NCI-H1048 (cell line): Measurements from ENCODE around the gene GGNBP2.
"Not testable (repeated sequence)": the region's sequence is repeated elsewhere in the genome, so short reads cannot be mapped to it uniquely, and the experiment has no call there.

Experiments used
- DNase-seq: peaks from one replicate; lab custom pipeline; 2025; lab: John Stamatoyannopoulos, UW

GGNBP2 gene

DNA sequence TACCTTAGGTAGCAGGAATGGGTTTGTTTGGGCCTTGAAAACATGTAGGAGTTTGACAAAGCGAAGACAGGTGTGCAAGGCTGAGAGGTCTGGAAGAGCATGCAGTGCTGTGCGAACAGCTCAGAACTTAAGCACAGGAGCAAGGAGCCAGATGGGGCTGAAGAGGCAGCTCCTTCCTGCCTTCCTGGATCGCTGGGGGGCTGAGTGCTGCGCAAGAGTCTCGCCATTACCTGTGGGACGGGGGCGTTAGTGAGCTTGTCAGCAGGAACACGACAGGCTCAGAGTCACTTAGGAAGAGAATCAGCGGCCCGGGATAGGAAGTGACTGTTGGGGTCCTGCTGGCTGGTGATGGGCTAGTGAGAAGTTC lies 56.2 kb downstream of the GGNBP2 start:
- DNase-seq = no peak

- peak; percentile 34 for DNase-seq
Measured at GRCh38 chr17:36601303-36602029, 56.7 kb downstream of the GGNBP2 start, which contains the start of gene MRM1. Gene MRM1 (plus strand): TSS chr17:36601583. CDS start chr17:36601811, 228 bp downstream.

DNA sequence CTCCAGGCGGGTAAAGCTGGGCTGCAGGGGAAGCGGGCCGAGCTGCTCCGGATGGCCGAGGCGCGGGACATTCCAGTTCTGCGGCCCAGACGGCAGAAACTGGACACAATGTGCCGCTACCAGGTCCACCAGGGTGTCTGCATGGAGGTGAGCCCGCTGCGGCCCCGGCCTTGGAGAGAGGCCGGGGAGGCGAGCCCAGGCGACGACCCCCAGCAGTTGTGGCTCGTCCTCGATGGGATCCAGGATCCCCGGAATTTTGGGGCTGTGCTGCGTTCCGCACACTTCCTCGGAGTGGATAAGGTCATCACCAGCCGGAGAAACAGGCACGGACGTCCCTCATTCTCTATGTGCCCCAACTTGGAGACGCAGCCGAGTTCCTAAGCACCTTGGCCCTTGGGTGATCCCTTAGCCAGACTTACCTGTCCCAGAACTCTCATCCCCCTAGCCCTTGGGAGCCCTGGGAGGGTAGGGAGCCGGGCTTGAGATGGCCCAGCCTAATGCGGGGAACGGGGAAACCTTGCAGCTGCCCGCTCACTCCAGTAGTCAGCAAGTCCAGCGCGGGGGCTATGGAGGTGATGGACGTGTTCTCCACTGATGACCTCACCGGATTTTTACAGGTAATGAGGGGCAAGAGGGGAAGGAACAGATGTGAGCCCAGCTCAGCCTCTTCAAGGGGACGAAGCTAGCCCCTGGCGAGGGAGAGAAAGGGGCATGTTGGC lies 57.5 kb downstream of the GGNBP2 start:
- DNase-seq = no peak

GRCh38 chr17:36602924-36603384 lies 58.2 kb downstream of the GGNBP2 start:
- no peak for DNase-seq

GRCh38 chr17:36605028-36605427 lies 60.3 kb downstream of the GGNBP2 start:
- DNase-seq = not testable (repeated sequence)

DNA sequence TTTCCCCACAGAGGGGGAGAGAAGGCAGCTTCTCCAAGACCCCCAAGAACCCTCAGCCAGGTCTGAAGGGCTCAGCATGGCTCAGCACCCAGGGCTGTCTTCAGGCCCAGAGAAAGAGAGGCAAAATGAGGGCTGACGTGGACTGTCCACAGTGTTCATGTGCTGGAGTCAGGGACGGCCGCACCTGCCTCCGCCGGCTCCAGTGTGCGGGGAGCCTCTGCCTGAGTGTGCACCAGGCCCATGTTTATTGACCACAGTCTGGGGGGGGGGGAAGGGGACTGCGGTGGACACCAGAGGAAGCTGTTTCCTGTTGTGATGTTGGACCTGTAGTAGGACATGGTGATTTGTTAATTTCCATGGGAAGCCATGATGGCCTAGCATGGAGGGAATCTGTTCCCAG lies 63.6 kb downstream of the GGNBP2 start:
- no peak for DNase-seq

DNA sequence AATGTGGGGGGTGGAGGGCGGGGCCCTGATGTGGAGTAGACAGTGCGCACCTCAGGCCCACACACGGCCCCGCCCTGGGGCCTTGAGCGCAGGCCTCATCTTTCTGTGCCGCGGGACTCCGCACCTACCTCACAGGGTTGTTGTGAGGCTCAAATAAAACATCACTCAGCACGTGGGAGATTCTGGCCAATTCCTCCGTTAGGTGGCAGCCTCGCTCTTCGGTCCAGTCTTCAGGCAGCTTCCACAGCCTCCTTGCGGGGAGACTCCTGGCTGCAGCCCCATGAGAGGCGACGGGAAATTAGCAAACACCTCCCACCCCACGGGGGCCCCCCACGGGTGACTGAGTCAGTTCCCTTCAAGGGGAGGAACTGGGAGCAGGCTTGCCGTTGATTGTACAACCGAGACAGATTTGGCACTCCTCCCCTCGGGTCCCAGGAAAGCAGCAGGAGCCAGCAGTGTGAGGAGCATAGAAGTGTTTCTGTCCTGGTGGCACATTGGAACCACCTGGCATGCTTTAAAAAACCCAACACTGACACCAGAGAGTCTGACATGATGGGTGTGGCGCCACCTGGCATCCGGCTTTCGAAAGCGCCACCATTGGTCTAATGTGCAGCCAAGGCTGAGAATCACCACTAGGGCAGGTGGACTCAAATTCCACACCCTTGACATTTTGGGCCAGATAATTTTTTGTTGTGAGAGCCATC lies 64.2 kb downstream of the GGNBP2 start:
- DNase-seq = no peak

DNA sequence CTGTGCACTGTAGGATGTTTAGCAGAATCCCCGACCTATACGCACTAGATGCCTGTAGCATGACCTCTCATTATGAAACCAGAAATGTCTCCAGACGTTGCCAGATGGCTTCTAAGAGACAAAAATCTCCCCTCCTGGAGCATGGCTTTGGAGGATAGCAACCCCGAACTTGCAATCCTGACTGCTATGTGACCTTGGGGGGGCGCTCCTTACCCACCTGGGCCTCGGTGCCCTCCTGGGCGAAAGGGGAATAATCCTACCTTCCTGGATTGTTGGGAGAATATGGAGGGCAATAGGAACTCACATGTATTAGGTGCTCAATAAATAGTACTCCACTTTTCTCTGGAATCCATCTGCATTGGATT lies 64.8 kb downstream of the GGNBP2 start:
- no peak for DNase-seq

DNA sequence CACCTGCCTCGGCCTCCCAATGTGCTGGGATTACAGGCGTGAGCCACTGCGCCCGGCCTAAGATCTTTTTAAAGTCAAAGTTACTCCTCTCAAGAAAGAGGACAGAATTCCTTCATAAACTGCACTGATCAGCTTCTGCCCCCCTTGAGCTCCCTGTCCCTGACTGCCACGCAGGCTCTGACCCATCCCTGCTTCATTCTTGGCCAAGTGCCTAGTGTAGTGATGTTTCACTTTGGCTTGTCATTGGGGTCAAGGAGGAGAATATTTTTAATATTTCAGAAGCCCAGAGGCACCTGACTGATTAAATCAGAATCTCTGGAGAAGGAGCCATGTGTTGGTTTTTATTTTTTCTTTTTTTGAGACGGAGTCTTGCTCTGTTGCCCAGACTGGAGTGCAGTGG lies 65.8 kb downstream of the GGNBP2 start:
- DNase-seq = no peak

DNA sequence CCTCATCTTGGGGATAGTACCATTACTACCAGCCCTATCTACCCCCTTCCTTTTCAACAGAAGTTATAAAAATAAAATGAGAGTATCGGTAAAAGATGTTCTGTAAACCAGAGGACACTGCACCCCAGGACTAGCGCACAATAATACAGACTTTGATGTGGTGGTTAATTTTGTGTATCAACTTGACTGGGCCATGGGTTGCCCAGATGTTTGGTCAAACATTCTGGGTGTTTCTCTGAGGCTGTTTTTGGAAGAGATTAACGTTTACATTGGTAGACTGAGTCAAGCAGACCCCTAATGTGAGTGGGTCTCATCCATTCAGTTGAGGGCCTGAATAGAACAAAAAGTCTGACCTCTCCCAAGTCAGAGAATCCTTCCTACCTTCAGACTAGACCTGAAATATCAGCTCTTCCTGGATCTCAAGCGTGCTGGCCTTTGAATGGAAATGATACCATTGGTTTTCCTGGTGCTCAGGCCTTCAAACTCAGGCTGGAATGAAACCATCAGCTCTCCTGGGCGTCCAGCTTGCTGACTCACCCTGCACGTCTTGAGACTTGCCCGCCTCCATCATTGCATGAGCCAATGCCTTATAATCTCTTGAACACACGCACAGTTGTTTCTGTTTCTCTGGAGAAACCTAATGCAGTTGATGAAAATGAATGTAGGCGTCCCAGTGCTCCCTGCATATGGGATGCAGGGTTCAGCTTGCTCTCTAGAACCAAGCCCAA lies 66.8 kb downstream of the GGNBP2 start:
- DNase-seq = no peak

- DNase-seq = no peak
Measured at GRCh38 chr17:36612323-36612722, 67.6 kb downstream of the GGNBP2 start.

DNA sequence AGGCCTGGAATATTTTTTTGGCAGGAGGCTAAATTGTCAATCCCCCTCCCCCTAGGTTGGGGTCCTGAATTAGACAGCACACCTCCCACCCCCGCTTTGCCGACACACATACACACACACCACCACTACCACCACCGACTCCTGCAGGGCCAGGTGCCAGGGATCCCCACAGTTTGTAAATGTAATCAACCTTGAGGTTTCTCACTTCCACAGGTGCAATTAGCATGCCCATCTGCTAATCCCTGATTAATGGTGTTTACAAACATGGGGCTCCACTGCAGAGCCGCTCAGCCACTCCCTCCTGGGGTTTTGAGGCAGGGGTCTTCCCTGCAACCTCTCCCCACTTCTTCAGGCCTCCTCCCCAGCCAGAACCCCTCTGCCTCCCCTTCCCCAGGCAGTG lies 68.4 kb downstream of the GGNBP2 start:
- no peak for DNase-seq

GRCh38 chr17:36614081-36614480 lies 69.4 kb downstream of the GGNBP2 start:
- no peak for DNase-seq

GRCh38 chr17:36614933-36615332 lies 70.2 kb downstream of the GGNBP2 start:
- DNase-seq = no peak

GRCh38 chr17:36616061-36617029 lies 71.6 kb downstream of the GGNBP2 start:
- no peak for DNase-seq

GRCh38 chr17:36617773-36618172 lies 73.1 kb downstream of the GGNBP2 start:
- DNase-seq = no peak

- DNase-seq = no peak
Measured at GRCh38 chr17:36623281-36623680, 78.6 kb downstream of the GGNBP2 start.

GRCh38 chr17:36625188-36625587 lies 80.5 kb downstream of the GGNBP2 start:
- DNase-seq = no peak

DNA sequence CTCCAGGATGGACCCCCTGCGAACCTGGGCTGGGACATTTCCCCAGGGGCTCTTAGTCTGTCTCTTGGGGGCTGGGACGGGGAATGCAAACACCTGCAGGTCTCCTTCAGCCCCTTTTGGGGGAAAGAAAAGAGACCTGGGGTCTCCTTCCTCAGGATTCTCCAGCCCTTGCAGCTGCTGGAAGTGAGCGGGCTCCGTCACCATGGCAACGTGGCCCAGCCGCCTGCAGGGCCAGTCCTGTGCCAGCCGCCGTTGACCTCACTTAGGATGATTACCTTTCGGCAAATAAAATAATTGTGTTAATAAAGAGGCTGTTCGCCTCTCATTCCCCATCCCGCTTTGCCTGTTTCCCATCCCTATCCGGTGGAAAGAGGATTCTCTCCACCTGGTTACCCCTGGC lies 82.4 kb downstream of the GGNBP2 start:
- no peak for DNase-seq

DNA sequence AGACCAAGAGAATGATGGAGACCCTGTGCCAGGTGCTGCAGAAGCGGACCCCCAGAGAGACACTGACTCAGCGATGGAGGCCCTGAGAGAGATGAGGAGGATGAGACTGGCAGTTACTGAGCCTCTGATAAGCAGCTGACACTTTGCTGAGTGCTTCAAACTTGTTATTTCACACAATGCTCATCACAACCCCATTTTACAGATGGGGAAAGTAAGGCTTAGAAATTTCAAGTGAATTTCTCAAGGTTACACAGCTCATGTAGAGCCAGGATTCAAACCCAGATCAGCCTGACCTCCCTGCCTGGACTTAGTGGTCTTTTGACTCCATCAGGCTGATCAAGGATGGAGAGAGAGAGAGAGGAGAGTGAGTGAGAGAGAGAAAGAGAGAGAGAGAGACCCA lies 83.9 kb downstream of the GGNBP2 start:
- no peak for DNase-seq

- DNase-seq = peak; percentile 47
Measured at GRCh38 chr17:36629252-36629847, 84.6 kb downstream of the GGNBP2 start.
